ENCODE data around the gene TRA2B. TPM values are rescaled to one million over a fixed set of nuclear protein-coding genes. Genes with fewer than 3 reads are reported as not detected.

TRA2B gene
- total and polyA plus RNA-seq, 2 of the 8 experiments (the other 6 are each of a cell fraction or from before 2014, with no cell fraction given), result 206 to 274 TPM

- no peak overlapping the region for H3K9ac ChIP-seq (replicated peaks in 1 of 4; ENCODE audit: extremely low read depth in 1 of 4, low read depth in 3 of 4, low read length in 3 of 4)
- H3K4ac ChIP-seq (replicated peaks; ENCODE audit: insufficient read length, low read depth, low read length), result no peak overlapping the region
- no peak overlapping the region for H3K4me2 ChIP-seq (ENCODE audit: insufficient read depth in 1 of 2, low read depth in 2 of 2, low read length in 2 of 2)
- no peaks in the 10 kb centered on the region for H3K79me1 ChIP-seq (ENCODE audit: low read depth, low read length)
- CTCF ChIA-PET (ENCODE audit: partially characterized antibody), result interaction anchor here (0.6 to 6.6 kb wide), 4 partner anchors 11 to 48 kb away, joined by 3 to 62 read pairs (median 7); no protein-coding TSS in a partner anchor
- no peak overlapping the region for H2BK120ac ChIP-seq (replicated peaks; ENCODE audit: low read depth, low read length)
- H4K20me1 ChIP-seq (replicated peaks in 1 of 2; ENCODE audit: control insufficient read depth in 1 of 2, insufficient read depth in 2 of 2, low read length in 2 of 2), result no peaks in the 10 kb centered on the region
- H4K8ac ChIP-seq (ENCODE audit: extremely low read depth, insufficient read depth, low read length), result no peak overlapping the region
- no peaks in the 10 kb centered on the region for H3K27me3 ChIP-seq (replicated peaks in 1 of 4; ENCODE audit: control insufficient read depth in 3 of 4, extremely low read depth in 1 of 4, insufficient read depth in 3 of 4, low read length in 3 of 4)
- no peak overlapping the region for H3K27ac ChIP-seq (ENCODE audit: low read depth, low read length)
- no peaks in the 10 kb centered on the region for H3K79me2 ChIP-seq (ENCODE audit: control insufficient read depth in 1 of 2, insufficient read depth in 2 of 2, low read length in 2 of 2)
- H3K56ac ChIP-seq (replicated peaks; ENCODE audit: insufficient read length, low read depth, low read length), result no peak overlapping the region
- no peak overlapping the region for H3K18ac ChIP-seq (ENCODE audit: extremely low read depth, low read length)
- H4K5ac ChIP-seq (ENCODE audit: insufficient read length, low read depth, low read length), result no peak overlapping the region
- no peak overlapping the region for H2BK5ac ChIP-seq (ENCODE audit: low read depth, low read length)
- H2BK12ac ChIP-seq (ENCODE audit: low read depth, low read length), result no peak overlapping the region
- 86% methylated on average over 3 of the region's 3 CpGs; no CpG with 5 or more reads in 1 of the 2 experiments for WGBS, 2 experiments (ENCODE audit: extremely low coverage in 1 of 2, insufficient coverage in 1 of 2, insufficient read length in 1 of 2, insufficient replicate concordance in 2 of 2, low coverage in 1 of 2, low lambda C conversion rate in 2 of 2, missing lambda C conversion rate in 1 of 2)
- H2BK20ac ChIP-seq (ENCODE audit: low read length), result no peak overlapping the region
- no peak overlapping the region for H3K23ac ChIP-seq (ENCODE audit: insufficient read length)
- no peak overlapping the region for H2AK5ac ChIP-seq (ENCODE audit: low read depth, low read length)
- TF ChIP-seq RAD21 (IDR thresholded peaks at IDR 0.05 in 1 of 2, conservative IDR thresholded peaks at IDR 0.05 in 1 of 2; ENCODE audit: low read depth in 2 of 2, low read length in 2 of 2) (no peak), NRF1 (IDR thresholded peaks at IDR 0.05; ENCODE audit: low read depth, low read length) (no peak), TAF1 (IDR thresholded peaks at IDR 0.05; ENCODE audit: low read depth, low read length) (no peak), CEBPB (IDR thresholded peaks at IDR 0.05; ENCODE audit: low read depth, low read length) (no peak), PHF8 (conservative IDR thresholded peaks at IDR 0.05; ENCODE audit: low read depth, low read length) (no peak), BRCA1 (IDR thresholded peaks at IDR 0.05; ENCODE audit: low read depth, low read length) (no peak), CHD2 (IDR thresholded peaks at IDR 0.05; ENCODE audit: low read length) (no peak), MAFK (IDR thresholded peaks at IDR 0.05; ENCODE audit: low read depth, low read length) (no peak), TEAD4 (IDR thresholded peaks at IDR 0.05; ENCODE audit: low read depth, low read length) (no peak), RBBP5 (IDR thresholded peaks at IDR 0.05; ENCODE audit: borderline replicate concordance, low read depth, low read length) (no peak), GTF2F1 (IDR thresholded peaks at IDR 0.05; ENCODE audit: borderline replicate concordance, low read depth, low read length) (no peak), POLR2AphosphoS5 (IDR thresholded peaks at IDR 0.05; ENCODE audit: low read depth, low read length) (no peak), CHD1 (IDR thresholded peaks at IDR 0.05; ENCODE audit: low read depth, low read length) (no peak)
- H3K4me3 ChIP-seq (ENCODE audit: extremely low read depth in 1 of 4, insufficient read depth in 2 of 4, low read depth in 3 of 4, low read length in 4 of 4), result no peak overlapping the region
- H3K4me1 ChIP-seq (replicated peaks in 1 of 4; ENCODE audit: control insufficient read depth in 3 of 4, insufficient read depth in 4 of 4, low read length in 3 of 4), result no peaks in the 10 kb centered on the region
- no peak overlapping the region for H2BK15ac ChIP-seq (ENCODE audit: low read length)
- H3K9me3 ChIP-seq (ENCODE audit: insufficient read depth in 2 of 2, low read depth in 1 of 2, low read length in 1 of 2), result no peaks in the 10 kb centered on the region
- no peaks in the 10 kb centered on the region for H3K36me3 ChIP-seq (ENCODE audit: control insufficient read depth in 2 of 4, insufficient read depth in 4 of 4, low read length in 3 of 4)
- no peaks in the 10 kb centered on the region for H3K23me2 ChIP-seq (ENCODE audit: low read depth, low read length)
- no peak overlapping the region for H3K14ac ChIP-seq (ENCODE audit: insufficient read length)
- no peak for FAIRE-seq
- no peak overlapping the region for H4K91ac ChIP-seq (replicated peaks; ENCODE audit: insufficient read length, low read length)
- POLR2A ChIA-PET (ENCODE audit: partially characterized antibody), result interaction anchor here (0.7 to 3.3 kb wide), 3 partner anchors 17 to 169 kb away, joined by 3 to 18 read pairs (median 4); partner anchors contain the start of gene TRA2B
- DNase-seq (ENCODE audit: low read depth in 1 of 2, low spot score in 2 of 2), result no peak
- no peak overlapping the region for H2AFZ ChIP-seq (ENCODE audit: low read length)
Measured at GRCh38 chr3:185954366-185954723, 16.5 kb upstream of the TRA2B start.

Data from H1 (cell line).